Measurements from ENCODE around the gene TMPRSS7. TPM values are rescaled to one million over a fixed set of nuclear protein-coding genes. Genes with fewer than 3 reads are reported as not detected.

Gene TMPRSS7
- total RNA-seq, 4 donors from 2014 or later, result not detected

- TF ChIP-seq CTCF (IDR thresholded peaks at IDR 0.05), result no peak
- no peak for TF ChIP-seq POLR2A (IDR thresholded peaks at IDR 0.05)
- no peak overlapping the region for H3K4me3 ChIP-seq
- DNase-seq, result no peak
- H3K27me3 ChIP-seq, result no peaks in the 10 kb centered on the region
- peaks cover 0 to 25% (median 2%) of the 10 kb centered on the region in 4 donors for H3K4me1 ChIP-seq
- no peaks in the 10 kb centered on the region for H3K9me3 ChIP-seq
- peak overlapping the region in 3 of 4 donors; percentile 23 to 72 (median 35) for H3K27ac ChIP-seq
- no peaks in the 10 kb centered on the region for H3K36me3 ChIP-seq
Observed at GRCh38 chr3:112090887-112091586, 56.5 kb downstream of the TMPRSS7 start.

- no peak for TF ChIP-seq CTCF (IDR thresholded peaks at IDR 0.05)
- TF ChIP-seq POLR2A (IDR thresholded peaks at IDR 0.05), result no peak
- H3K4me1 ChIP-seq, result peaks cover 0 to 20% (median 2%) of the 10 kb centered on the region in 4 donors
- no peak overlapping the region for H3K4me3 ChIP-seq
- H3K9me3 ChIP-seq, result no peaks in the 10 kb centered on the region
- no peaks in the 10 kb centered on the region for H3K27me3 ChIP-seq
- peak overlapping the region in 1 of 4 donors; percentile 44 for H3K27ac ChIP-seq
- no peak for DNase-seq
- H3K36me3 ChIP-seq, result no peaks in the 10 kb centered on the region
Observed at GRCh38 chr3:112092496-112093179, 58.1 kb downstream of the TMPRSS7 start.

- H3K4me3 ChIP-seq, result no peak overlapping the region
- H3K4me1 ChIP-seq, result peaks cover 0 to 20% (median 2%) of the 10 kb centered on the region in 4 donors
Observed at GRCh38 chr3:112093180-112093522, 58.6 kb downstream of the TMPRSS7 start.

GRCh38 chr3:112095731-112096130 is 61.2 kb downstream of the TMPRSS7 start:
- H3K4me3 ChIP-seq, result no peak overlapping the region
- TF ChIP-seq POLR2A (IDR thresholded peaks at IDR 0.05) (no peak), CTCF (IDR thresholded peaks at IDR 0.05) (no peak)
- no peaks in the 10 kb centered on the region for H3K9me3 ChIP-seq
- H3K27ac ChIP-seq, result no peak overlapping the region
- H3K36me3 ChIP-seq, result no peaks in the 10 kb centered on the region
- no peaks in the 10 kb centered on the region for H3K27me3 ChIP-seq
- H3K4me1 ChIP-seq, result peaks cover 0 to 7% (median 1%) of the 10 kb centered on the region in 4 donors
- no peak for DNase-seq

More at GRCh38 chr3:112093180-112093522, 58.6 kb downstream of the TMPRSS7 start:
- no peaks in the 10 kb centered on the region for H3K36me3 ChIP-seq
- peak overlapping the region in 1 of 4 donors; percentile 44 for H3K27ac ChIP-seq
- TF ChIP-seq POLR2A (IDR thresholded peaks at IDR 0.05) (no peak), CTCF (IDR thresholded peaks at IDR 0.05) (no peak)
- no peaks in the 10 kb centered on the region for H3K27me3 ChIP-seq
- H3K9me3 ChIP-seq, result no peaks in the 10 kb centered on the region
- DNase-seq, result no peak

- H3K9me3 ChIP-seq, result no peaks in the 10 kb centered on the region
- H3K27me3 ChIP-seq, result no peaks in the 10 kb centered on the region
- no peak overlapping the region for H3K4me3 ChIP-seq
- H3K27ac ChIP-seq, result no peak overlapping the region
- peaks cover 0 to 7% (median 0%) of the 10 kb centered on the region in 4 donors for H3K4me1 ChIP-seq
- DNase-seq, result no peak
- no peaks in the 10 kb centered on the region for H3K36me3 ChIP-seq
- no peak for TF ChIP-seq POLR2A (IDR thresholded peaks at IDR 0.05)
- no peak for TF ChIP-seq CTCF (IDR thresholded peaks at IDR 0.05)
Observed at GRCh38 chr3:112096176-112096575, 61.6 kb downstream of the TMPRSS7 start.

All from Peyer's patch (tissue), 4 donors.